Thymus (tissue), 11 donors: ENCODE measurements around the gene ENOSF1. TPM values are rescaled to one million over a fixed set of nuclear protein-coding genes. Genes with fewer than 3 reads are reported as not detected.

Source experiments
- DNase-seq, 9 donors: peaks; one replicate each; pipeline ENCODE4 v3.0.0-alpha.2; 2013; ENCODE audit warnings: low spot score in 9 of 9, low read depth in 6 of 9, missing footprints in 1 of 9
- H3K27ac ChIP-seq, 2 donors: one replicate each; pipeline ENCODE4 v1.5.1; 2013; ENCODE audit warnings: control low read depth in 1 of 2, low read depth in 1 of 2, low read length in 1 of 2, mild to moderate bottlenecking in 1 of 2, moderate library complexity in 1 of 2
- H3K27me3 ChIP-seq, 2 donors: one replicate each; pipeline ENCODE4 v1.5.1; 2013; ENCODE audit warnings: low read length in 1 of 2; ENCODE audit not compliant: control insufficient read depth in 2 of 2, insufficient read depth in 1 of 2
- H3K36me3 ChIP-seq, 2 donors: one replicate each; pipeline ENCODE4 v1.5.1; 2013; ENCODE audit warnings: low read length in 1 of 2, mild to moderate bottlenecking in 1 of 2, moderate library complexity in 1 of 2; ENCODE audit not compliant: control insufficient read depth in 2 of 2, insufficient read depth in 2 of 2
- H3K4me1 ChIP-seq, 2 donors: one replicate each; pipeline ENCODE4 v1.5.1; 2013; ENCODE audit warnings: low read length in 2 of 2; ENCODE audit not compliant: control insufficient read depth in 2 of 2, insufficient read depth in 2 of 2
- H3K4me3 ChIP-seq, 2 donors: one replicate each; pipeline ENCODE4 v1.5.1; 2013; ENCODE audit warnings: low read length in 2 of 2, control low read depth in 1 of 2, mild to moderate bottlenecking in 1 of 2
- H3K9me3 ChIP-seq, 2 donors: one replicate each; pipeline ENCODE4 v1.5.1; 2013; ENCODE audit warnings: low read length in 1 of 2, mild to moderate bottlenecking in 1 of 2; ENCODE audit not compliant: control insufficient read depth in 2 of 2, insufficient read depth in 1 of 2
- WGBS: extraction: QIAGEN DNeasy Blood & Tissue Kit; methylation state at CpG from one replicate; pipeline ENCODE4 v1.1.7; 2013; 5-methylcytosine and 5-hydroxymethylcytosine counted together
- polyA plus RNA-seq: library from polyadenylated mRNA; stranded (reverse); fragments of 200-250 nt; gene quantifications from one replicate; pipeline ENCODE4 v1.2.3, GENCODE V29; 2013
- total RNA-seq: library from RNA; stranded (reverse); fragments of 120-200 nt; gene quantifications from one replicate; pipeline ENCODE4 v1.2.4, GENCODE V29; 2013
- donor health status: healthy.

ENOSF1 gene
- total and polyA plus RNA-seq, 2 donors: 31.0 to 83.1 TPM

GRCh38 chr18:659597-659996 is 52.8 kb downstream of the ENOSF1 start:
- 94% methylated on average over 6 of the region's 6 CpGs for WGBS
- Histone ChIP-seq H3K9me3 (peaks cover 0 to 12% of the 10 kb centered on the region in 2 donors), H3K36me3 (peaks cover 8 to 33% of the 10 kb centered on the region in 2 donors), H3K27me3 (no peaks in the 10 kb centered on the region), H3K27ac (no peak overlapping the region), H3K4me3 (peak overlapping the region in 1 of 2 donors; percentile 76), H3K4me1 (peaks cover 4 to 16% of the 10 kb centered on the region in 2 donors)
- no peak for DNase-seq

GRCh38 chr18:658947-659533 is 53.4 kb downstream of the ENOSF1 start:
- H3K4me3 ChIP-seq: peak overlapping the region; percentile 76 to 89
- peaks cover 4 to 16% of the 10 kb centered on the region in 2 donors for H3K4me1 ChIP-seq
- peaks cover 0 to 12% of the 10 kb centered on the region in 2 donors for H3K9me3 ChIP-seq
- no peak for DNase-seq
- 88% methylated on average over 10 of the region's 10 CpGs for WGBS
- no peaks in the 10 kb centered on the region for H3K27me3 ChIP-seq
- peaks cover 8 to 33% of the 10 kb centered on the region in 2 donors for H3K36me3 ChIP-seq
- H3K27ac ChIP-seq: peak overlapping the region in 1 of 2 donors; percentile 57

- WGBS: 1% methylated on average over 72 of the region's 72 CpGs
- Histone ChIP-seq H3K27ac (peak overlapping the region; percentile 47 to 88), H3K4me1 (peaks cover 4 to 16% of the 10 kb centered on the region in 2 donors), H3K36me3 (peaks cover 8 to 33% of the 10 kb centered on the region in 2 donors), H3K9me3 (peaks cover 0 to 12% of the 10 kb centered on the region in 2 donors), H3K4me3 (peak overlapping the region; percentile 76 to 89), H3K27me3 (no peaks in the 10 kb centered on the region)
- DNase-seq: peak in 8 of 9 donors; percentile 45 to 86 (median 67)
Measured at GRCh38 chr18:658001-658946, 54.2 kb downstream of the ENOSF1 start.

- Histone ChIP-seq H3K36me3 (peaks cover 8 to 33% of the 10 kb centered on the region in 2 donors), H3K27ac (peak within 1 kb of the TSS; percentile 47 to 88), H3K4me3 (peak within 1 kb of the TSS; percentile 76 to 89), H3K4me1 (peaks cover 4 to 16% of the 10 kb centered on the region in 2 donors), H3K9me3 (peaks cover 0 to 12% of the 10 kb centered on the region in 2 donors), H3K27me3 (no peaks in the 10 kb centered on the region)
- DNase-seq: peak in 6 of 9 donors; percentile 23 to 77 (median 46)
- WGBS: under 1% methylated on average over 79 of the region's 79 CpGs
Measured at GRCh38 chr18:657311-658000, 55.0 kb downstream of the ENOSF1 start, which contains the start of gene TYMS. Gene TYMS (plus strand): TSS chr18:657653. CDS start chr18:657743, 90 bp downstream.

- no peak for DNase-seq
- Histone ChIP-seq H3K9me3 (peaks cover 0 to under 1% of the 10 kb centered on the region in 2 donors), H3K4me1 (peaks cover 7 to 19% of the 10 kb centered on the region in 2 donors), H3K27me3 (no peaks in the 10 kb centered on the region), H3K4me3 (no peak overlapping the region), H3K36me3 (peaks cover 2 to 17% of the 10 kb centered on the region in 2 donors), H3K27ac (no peak overlapping the region)
- WGBS: 98% methylated on average over 6 of the region's 6 CpGs
Measured at GRCh38 chr18:655445-655844, 57.0 kb downstream of the ENOSF1 start.

- Histone ChIP-seq H3K36me3 (peaks cover 0 to 9% of the 10 kb centered on the region in 2 donors), H3K9me3 (no peaks in the 10 kb centered on the region), H3K27ac (no peak overlapping the region), H3K4me1 (peaks cover 10 to 22% of the 10 kb centered on the region in 2 donors), H3K27me3 (no peaks in the 10 kb centered on the region), H3K4me3 (no peak overlapping the region)
- 97% methylated on average over 4 of the region's 4 CpGs for WGBS
- DNase-seq: no peak
Measured at GRCh38 chr18:654601-655000, 57.8 kb downstream of the ENOSF1 start.

GRCh38 chr18:653512-653911 is 58.9 kb downstream of the ENOSF1 start:
- H3K9me3 ChIP-seq: no peaks in the 10 kb centered on the region
- no peak overlapping the region for H3K27ac ChIP-seq
- no peak for DNase-seq
- peaks cover 6 to 12% of the 10 kb centered on the region in 2 donors for H3K4me1 ChIP-seq
- WGBS: over 99% methylated on average over 2 of the region's 2 CpGs
- no peaks in the 10 kb centered on the region for H3K36me3 ChIP-seq
- no peak overlapping the region for H3K4me3 ChIP-seq
- H3K27me3 ChIP-seq: no peaks in the 10 kb centered on the region

GRCh38 chr18:652131-652530 is 60.3 kb downstream of the ENOSF1 start:
- 96% methylated on average over 4 of the region's 4 CpGs for WGBS
- H3K36me3 ChIP-seq: no peaks in the 10 kb centered on the region
- no peaks in the 10 kb centered on the region for H3K9me3 ChIP-seq
- no peak for DNase-seq
- no peak overlapping the region for H3K4me3 ChIP-seq
- H3K4me1 ChIP-seq: peaks cover 6 to 8% of the 10 kb centered on the region in 2 donors
- H3K27me3 ChIP-seq: no peaks in the 10 kb centered on the region
- H3K27ac ChIP-seq: no peak overlapping the region
